Liver (tissue), 6 donors: Measurements from ENCODE around the gene MICAL2. TPM values are rescaled to one million over a fixed set of nuclear protein-coding genes. Genes with fewer than 3 reads are reported as not detected.

Experiments used
- GABPA ChIP-seq, 2 donors: IDR thresholded peaks in 1 of 2; conservative IDR thresholded peaks in 1 of 2; 2 replicates each; pipeline ENCODE4 v1.6.1; 2016; ENCODE audit warnings: antibody characterized with exemption in 2 of 2, mild to moderate bottlenecking in 1 of 2, moderate library complexity in 1 of 2
- RXRA ChIP-seq, 2 donors: IDR thresholded peaks; 2 replicates each; pipeline ENCODE4 v1.6.1; 2017 to 2018; ENCODE audit warnings: antibody characterized with exemption in 2 of 2, mild to moderate bottlenecking in 1 of 2
- TAF1 ChIP-seq: conservative IDR thresholded peaks from 2 replicates; pipeline ENCODE4 v1.6.1; 2016; ENCODE audit warnings: antibody characterized with exemption, mild to moderate bottlenecking
- YY1 ChIP-seq: IDR thresholded peaks from 2 replicates; pipeline ENCODE4 v1.6.1; 2016; ENCODE audit warnings: antibody characterized with exemption, mild to moderate bottlenecking
- polyA plus RNA-seq, 2 donors: library from polyadenylated mRNA; stranded (reverse) in 1 of 2; unstranded in 1 of 2; fragments of 200-250 nt in 1 of 2; fragments of >200 nt in 1 of 2; fragmentation: Nextera tagmentation in 1 of 2; extraction: Ambion mirVana in 1 of 2; gene quantifications; one replicate each; pipeline versions ENCODE4 v1.2.1 to v1.2.3, GENCODE V29; 2013 to 2015
- small RNA-seq: library from RNA; depleted of rRNA; stranded (forward); fragments of <200 nt; gene quantifications from one replicate; pipeline ENCODE3, GENCODE V24; 2014
- total RNA-seq, 2 donors: library from RNA; depleted of rRNA; stranded (reverse); fragments of >200 nt; gene quantifications; one replicate each; pipeline ENCODE4 v1.2.3, GENCODE V29; 2014
- donor health status: healthy.
- donor health status: healthy.
- donor health status: healthy.

Gene MICAL2
- total and polyA plus RNA-seq, 4 donors: 17.5 to 113 (median 42.9) TPM

- no peak for TF ChIP-seq GABPA (IDR thresholded peaks at IDR 0.05 in 1 of 2, conservative IDR thresholded peaks at IDR 0.05 in 1 of 2)
- no peak for TF ChIP-seq RXRA (IDR thresholded peaks at IDR 0.05)
- no peak for TF ChIP-seq TAF1
- TF ChIP-seq YY1: no peak
Measured at GRCh38 chr11:12312132-12312531, 201.7 kb downstream of the MICAL2 start (continued).

Small RNA genes within 50 kb of the gene (small RNA-seq; reads per million reads assigned to genes)
- gene MIR6124: not detected

Other genes starting within 250 kb of the MICAL2 start
- gene DKK3, start 102.0 kb upstream of the MICAL2 start, total RNA-seq: 1 to 10 TPM; 9.9 TPM
- 1 to 10 TPM; 3.1 to 4.4 TPM for gene DKK3, start 102.0 kb upstream of the MICAL2 start, polyA plus RNA-seq